Measurements from ENCODE around the gene TSPAN10. TPM values are rescaled to one million over a fixed set of nuclear protein-coding genes. Genes with fewer than 3 reads are reported as not detected.

TSPAN10 gene
- total and polyA plus RNA-seq, 9 of the 15 experiments (the other 6 are each of a cell fraction or from before 2014, with no cell fraction given) = 0.05 to 0.31 (median 0.13) TPM; not detected in 1

DNA sequence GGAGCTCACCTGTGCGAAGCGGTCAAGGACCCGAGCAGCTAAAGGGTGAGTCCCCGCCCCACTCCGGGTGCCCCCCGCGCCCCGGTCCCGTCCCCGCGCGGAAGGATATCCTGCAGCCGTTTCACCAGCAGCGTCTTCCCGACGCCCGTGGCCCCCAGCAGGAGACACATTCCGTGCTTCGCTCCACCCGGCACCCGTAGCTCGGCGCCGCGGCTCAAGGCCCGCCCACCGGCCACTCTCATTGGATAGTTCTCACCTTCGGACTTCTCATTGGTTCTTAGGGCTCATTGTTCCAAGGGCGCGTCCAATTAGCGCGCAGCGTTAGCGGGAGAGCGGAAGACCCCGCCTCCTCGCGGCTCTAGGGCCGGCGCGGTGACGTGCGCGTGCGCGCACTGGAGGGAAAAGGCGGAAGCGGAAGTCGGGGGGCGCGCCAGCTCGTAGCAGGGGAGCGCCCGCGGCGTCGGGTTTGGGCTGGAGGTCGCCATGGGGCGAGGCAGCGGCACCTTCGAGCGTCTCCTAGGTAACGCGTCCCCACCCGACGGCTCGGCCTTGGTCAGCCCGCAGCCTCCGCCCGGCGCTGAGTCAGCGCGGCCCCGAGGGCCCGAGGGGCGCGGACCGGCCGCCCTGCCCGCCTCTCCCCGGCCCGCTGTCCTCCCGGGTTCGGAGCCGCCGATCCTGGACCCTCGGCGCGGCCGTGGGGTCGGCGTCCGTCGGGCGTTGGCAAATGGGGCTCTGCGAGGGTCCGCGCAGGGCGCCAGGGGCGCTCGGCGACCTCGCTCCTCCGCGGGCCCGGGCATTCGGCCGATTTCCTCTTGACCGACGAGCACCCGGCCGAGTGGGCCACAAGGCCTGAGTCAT, 46.8 kb downstream of the TSPAN10 start, which contains the start of the genes ARL16 and HGS (continued):
- no peak; the same call in 1 of the 2 replicates for TF ChIP-seq FOXM1 (IDR thresholded peaks at IDR 0.05; ENCODE audit: low read depth)
- no peak for TF ChIP-seq FOXM1 (CRISPR knock-in tag; IDR thresholded peaks at IDR 0.05; ENCODE audit: low read depth)
- TF ChIP-seq, protein P1, sequence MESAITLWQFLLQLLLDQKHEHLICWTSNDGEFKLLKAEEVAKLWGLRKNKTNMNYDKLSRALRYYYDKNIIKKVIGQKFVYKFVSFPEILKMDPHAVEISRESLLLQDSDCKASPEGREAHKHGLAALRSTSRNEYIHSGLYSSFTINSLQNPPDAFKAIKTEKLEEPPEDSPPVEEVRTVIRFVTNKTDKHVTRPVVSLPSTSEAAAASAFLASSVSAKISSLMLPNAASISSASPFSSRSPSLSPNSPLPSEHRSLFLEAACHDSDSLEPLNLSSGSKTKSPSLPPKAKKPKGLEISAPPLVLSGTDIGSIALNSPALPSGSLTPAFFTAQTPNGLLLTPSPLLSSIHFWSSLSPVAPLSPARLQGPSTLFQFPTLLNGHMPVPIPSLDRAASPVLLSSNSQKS (CRISPR knock-in tag; IDR thresholded peaks at IDR 0.05) = no peak
- TF ChIP-seq ZBTB17 (CRISPR knock-in tag; IDR thresholded peaks at IDR 0.05) = no peak
- 0 out of 2 replicates have a peak, but pooled peaks have one; percentile 8 for TF ChIP-seq POLR2AphosphoS5 (IDR thresholded peaks at IDR 0.05; ENCODE audit: control insufficient read depth, insufficient read depth, low read depth, low read length)
- TF ChIP-seq MED1 (CRISPR knock-in tag; IDR thresholded peaks at IDR 0.05; ENCODE audit: borderline replicate concordance) = no peak
- TF ChIP-seq, protein P2, sequence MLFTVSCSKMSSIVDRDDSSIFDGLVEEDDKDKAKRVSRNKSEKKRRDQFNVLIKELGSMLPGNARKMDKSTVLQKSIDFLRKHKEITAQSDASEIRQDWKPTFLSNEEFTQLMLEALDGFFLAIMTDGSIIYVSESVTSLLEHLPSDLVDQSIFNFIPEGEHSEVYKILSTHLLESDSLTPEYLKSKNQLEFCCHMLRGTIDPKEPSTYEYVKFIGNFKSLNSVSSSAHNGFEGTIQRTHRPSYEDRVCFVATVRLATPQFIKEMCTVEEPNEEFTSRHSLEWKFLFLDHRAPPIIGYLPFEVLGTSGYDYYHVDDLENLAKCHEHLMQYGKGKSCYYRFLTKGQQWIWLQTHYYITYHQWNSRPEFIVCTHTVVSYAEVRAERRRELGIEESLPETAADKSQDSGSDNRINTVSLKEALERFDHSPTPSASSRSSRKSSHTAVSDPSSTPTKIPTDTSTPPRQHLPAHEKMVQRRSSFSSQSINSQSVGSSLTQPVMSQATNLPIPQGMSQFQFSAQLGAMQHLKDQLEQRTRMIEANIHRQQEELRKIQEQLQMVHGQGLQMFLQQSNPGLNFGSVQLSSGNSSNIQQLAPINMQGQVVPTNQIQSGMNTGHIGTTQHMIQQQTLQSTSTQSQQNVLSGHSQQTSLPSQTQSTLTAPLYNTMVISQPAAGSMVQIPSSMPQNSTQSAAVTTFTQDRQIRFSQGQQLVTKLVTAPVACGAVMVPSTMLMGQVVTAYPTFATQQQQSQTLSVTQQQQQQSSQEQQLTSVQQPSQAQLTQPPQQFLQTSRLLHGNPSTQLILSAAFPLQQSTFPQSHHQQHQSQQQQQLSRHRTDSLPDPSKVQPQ (CRISPR knock-in tag; IDR thresholded peaks at IDR 0.05; ENCODE audit: borderline replicate concordance) = no peak
- no peak for TF ChIP-seq KLF6 (CRISPR knock-in tag; IDR thresholded peaks at IDR 0.05; ENCODE audit: borderline replicate concordance)
- no peak for TF ChIP-seq HMG20A (CRISPR knock-in tag; conservative IDR thresholded peaks at IDR 0.05)
- TF ChIP-seq ZNF140 (CRISPR knock-in tag; IDR thresholded peaks at IDR 0.05) = no peak
- TF ChIP-seq, protein P3, sequence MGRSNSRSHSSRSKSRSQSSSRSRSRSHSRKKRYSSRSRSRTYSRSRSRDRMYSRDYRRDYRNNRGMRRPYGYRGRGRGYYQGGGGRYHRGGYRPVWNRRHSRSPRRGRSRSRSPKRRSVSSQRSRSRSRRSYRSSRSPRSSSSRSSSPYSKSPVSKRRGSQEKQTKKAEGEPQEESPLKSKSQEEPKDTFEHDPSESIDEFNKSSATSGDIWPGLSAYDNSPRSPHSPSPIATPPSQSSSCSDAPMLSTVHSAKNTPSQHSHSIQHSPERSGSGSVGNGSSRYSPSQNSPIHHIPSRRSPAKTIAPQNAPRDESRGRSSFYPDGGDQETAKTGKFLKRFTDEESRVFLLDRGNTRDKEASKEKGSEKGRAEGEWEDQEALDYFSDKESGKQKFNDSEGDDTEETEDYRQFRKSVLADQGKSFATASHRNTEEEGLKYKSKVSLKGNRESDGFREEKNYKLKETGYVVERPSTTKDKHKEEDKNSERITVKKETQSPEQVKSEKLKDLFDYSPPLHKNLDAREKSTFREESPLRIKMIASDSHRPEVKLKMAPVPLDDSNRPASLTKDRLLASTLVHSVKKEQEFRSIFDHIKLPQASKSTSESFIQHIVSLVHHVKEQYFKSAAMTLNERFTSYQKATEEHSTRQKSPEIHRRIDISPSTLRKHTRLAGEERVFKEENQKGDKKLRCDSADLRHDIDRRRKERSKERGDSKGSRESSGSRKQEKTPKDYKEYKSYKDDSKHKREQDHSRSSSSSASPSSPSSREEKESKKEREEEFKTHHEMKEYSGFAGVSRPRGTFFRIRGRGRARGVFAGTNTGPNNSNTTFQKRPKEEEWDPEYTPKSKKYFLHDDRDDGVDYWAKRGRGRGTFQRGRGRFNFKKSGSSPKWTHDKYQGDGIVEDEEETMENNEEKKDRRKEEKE (IDR thresholded peaks at IDR 0.05; ENCODE audit: borderline replicate concordance in 1 of 2, control insufficient read depth in 1 of 2, low read depth in 2 of 2, low read length in 1 of 2) = no peak
- TF ChIP-seq ZNF695 (CRISPR knock-in tag; IDR thresholded peaks at IDR 0.05) = no peak
- TF ChIP-seq ZNF583 (CRISPR knock-in tag; IDR thresholded peaks at IDR 0.05) = 0 out of 2 replicates have a peak, but pooled peaks have one; percentile 70
- TF ChIP-seq, protein P4, sequence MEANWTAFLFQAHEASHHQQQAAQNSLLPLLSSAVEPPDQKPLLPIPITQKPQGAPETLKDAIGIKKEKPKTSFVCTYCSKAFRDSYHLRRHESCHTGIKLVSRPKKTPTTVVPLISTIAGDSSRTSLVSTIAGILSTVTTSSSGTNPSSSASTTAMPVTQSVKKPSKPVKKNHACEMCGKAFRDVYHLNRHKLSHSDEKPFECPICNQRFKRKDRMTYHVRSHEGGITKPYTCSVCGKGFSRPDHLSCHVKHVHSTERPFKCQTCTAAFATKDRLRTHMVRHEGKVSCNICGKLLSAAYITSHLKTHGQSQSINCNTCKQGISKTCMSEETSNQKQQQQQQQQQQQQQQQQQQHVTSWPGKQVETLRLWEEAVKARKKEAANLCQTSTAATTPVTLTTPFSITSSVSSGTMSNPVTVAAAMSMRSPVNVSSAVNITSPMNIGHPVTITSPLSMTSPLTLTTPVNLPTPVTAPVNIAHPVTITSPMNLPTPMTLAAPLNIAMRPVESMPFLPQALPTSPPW (CRISPR knock-in tag; IDR thresholded peaks at IDR 0.05) = peak; percentile 98
- no peak for TF ChIP-seq FIP1L1 (IDR thresholded peaks at IDR 0.05; ENCODE audit: low read depth, low read length, poor library complexity, severe bottlenecking)
- peak; percentile 69 for TF ChIP-seq PHF20 (IDR thresholded peaks at IDR 0.05; ENCODE audit: partially characterized antibody)
- no peak for TF ChIP-seq TFAM (CRISPR knock-in tag; conservative IDR thresholded peaks at IDR 0.05)
